GM21576 (cell line): ENCODE measurements around the gene CD1D.
A peak's percentile ranks its signal among the peaks of the same experiment; 100 is the strongest.

ENCODE experiments used
- ATAC-seq: cut with Tn5 transposase; IDR thresholded peaks from one replicate; pipeline ENCODE4 v1.9.1; 2021; ENCODE audit warnings: mild to moderate bottlenecking, moderate library complexity; ENCODE audit not compliant: unreplicated experiment

The CD1D gene

GRCh38 chr1:158180741-158181576, at the start of gene CD1D:
TSS of gene CD1D (plus strand) at chr1:158180895. CDS start at chr1:158181102, 207 bp downstream.
- no peak for ATAC-seq

- no peak for ATAC-seq
Measured at GRCh38 chr1:158131217-158131616, 49.5 kb upstream of the CD1D start.

DNA sequence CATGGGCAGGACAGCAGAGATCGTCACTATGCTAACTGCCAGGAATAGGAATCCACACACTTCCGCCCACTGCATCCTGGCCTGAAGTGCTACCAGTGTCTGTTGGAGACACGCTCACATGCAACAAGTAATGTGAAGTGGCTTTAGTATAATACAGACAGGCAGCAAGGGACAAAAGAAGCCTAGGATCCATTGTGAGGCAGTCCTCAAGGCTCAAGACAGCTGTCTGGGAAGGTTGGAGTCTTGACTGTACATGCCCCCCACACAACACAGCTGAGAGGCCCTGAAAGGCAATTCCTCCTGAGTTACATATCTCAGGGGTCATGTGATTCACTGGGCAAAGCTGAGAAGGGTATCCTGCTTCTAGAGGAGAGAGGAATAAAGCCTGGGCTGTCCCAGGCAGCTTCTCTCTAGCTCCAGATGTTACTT, 39.9 kb upstream of the CD1D start:
- no peak for ATAC-seq

DNA sequence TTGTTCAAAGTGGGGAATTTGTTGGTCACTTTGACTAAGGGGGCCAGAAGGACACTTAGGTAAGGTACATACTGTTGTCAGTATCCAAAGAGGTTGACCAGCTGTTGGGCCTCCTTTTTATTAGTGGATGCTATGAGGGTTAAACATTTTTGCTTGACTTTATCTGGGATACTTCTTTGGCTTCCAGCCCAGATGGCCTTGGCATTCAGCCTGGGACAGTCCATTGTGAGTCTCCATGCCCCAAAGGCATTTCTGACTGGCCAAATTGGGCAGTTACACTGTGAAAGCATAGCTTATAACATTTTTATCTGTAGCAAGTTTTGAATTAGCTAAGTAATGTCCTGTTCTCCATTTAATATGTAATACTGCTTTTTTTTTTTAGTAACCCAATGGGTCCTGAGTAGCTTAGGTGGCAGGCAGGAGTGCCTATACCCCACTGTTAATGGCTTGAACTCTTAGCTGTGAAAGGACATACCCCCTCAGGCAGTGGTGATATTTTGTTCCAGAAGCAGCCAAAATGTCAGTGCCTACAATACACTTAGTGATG, 35.4 kb upstream of the CD1D start:
- ATAC-seq: no peak

DNA sequence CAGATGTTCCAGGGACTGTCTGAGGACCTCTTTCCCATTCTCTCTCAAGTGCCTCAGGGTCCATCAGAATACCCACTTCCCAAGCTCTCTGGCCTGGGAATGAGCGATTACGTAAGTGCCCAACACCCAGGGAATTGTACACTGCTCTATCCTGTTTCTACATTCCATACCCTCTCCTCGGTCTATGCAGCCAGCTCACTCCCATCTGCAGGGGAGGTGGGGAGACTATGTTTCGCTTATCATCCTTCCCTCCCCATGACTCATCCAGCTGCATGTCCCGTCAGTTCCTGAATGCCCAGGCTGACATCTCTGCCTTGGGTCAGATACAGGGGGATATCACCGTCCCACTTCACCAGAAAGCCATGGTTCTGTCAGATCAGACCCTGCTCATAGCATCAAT, 34.5 kb upstream of the CD1D start:
- no peak for ATAC-seq

- ATAC-seq: no peak
Measured at GRCh38 chr1:158146739-158147138, 34.0 kb upstream of the CD1D start.

GRCh38 chr1:158147401-158147800, 33.3 kb upstream of the CD1D start:
- ATAC-seq: no peak

DNA sequence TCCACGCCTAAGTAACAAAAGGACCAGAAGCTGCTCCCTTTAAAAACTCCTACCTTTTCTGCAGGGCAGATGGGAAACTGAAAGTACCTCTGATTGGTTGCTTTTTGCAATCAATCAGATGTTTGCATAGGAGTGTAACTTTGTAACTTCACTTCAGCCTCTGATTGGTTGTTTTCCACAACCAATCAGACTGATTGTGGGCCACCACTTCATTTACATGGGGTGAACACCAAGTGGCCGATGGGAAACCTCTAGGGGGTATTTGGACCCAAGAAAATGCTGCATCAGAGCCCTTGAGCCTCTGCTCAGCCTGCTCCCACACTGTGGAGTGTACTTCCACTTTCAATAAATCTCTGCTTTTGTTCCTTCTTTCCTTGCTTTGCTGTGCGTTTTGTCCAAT, 32.8 kb upstream of the CD1D start:
- no peak for ATAC-seq

DNA sequence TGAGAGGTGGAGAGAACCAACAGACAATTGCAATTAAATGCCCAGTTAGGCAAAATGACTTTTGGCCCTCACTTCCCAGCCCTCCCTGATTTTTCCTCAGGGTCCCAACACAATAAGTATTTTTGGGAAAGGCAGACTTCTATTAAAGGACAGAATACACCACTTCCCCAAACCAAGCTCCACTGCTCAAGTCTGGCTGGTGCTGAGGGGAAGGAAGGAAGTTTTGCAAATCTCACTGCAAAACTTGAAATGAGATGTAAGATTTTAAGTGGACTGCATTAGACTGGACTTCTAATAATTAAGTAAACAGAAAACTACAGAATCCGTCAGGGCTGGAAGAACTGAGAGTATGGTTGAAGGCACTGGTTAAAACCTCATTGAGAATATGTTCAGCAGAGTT, 32.2 kb upstream of the CD1D start:
- no peak for ATAC-seq

GRCh38 chr1:158149175-158149574, 31.5 kb upstream of the CD1D start:
- no peak for ATAC-seq

DNA sequence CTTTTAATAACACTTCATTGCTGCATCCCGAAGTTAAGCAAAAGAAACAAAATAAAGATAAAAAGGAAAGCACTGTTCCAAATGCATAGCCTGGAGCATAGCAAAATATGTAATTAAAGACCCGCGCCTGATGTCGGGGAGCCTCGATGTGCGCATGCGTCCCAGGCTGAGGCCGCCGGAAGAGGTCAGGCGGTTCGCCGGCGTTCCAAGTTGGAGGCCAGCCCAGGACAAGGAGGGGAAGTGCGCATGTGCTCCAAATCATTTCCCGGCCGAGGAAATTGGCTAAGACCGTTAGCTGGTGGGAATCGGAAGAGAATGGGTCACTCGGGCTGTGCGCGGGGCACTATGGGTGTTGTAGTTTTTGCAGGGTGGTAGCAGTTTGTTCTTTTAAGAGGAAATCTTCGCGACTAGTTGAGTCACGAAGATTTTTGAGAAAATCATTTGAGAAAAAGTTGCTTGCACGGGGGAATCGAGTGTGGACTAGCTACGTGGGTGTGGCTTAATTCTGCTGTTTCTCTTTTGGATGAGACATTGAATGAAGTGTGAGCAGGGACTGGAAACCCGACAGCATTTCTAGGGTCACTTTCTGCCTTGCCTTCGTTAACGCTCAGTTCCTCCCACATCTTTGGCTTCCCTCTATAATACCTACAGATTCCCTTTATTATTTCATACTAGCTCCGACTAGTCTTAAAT, 31.0 kb upstream of the CD1D start:
- no peak for ATAC-seq

GRCh38 chr1:158150523-158150922, 30.2 kb upstream of the CD1D start:
- ATAC-seq: no peak

DNA sequence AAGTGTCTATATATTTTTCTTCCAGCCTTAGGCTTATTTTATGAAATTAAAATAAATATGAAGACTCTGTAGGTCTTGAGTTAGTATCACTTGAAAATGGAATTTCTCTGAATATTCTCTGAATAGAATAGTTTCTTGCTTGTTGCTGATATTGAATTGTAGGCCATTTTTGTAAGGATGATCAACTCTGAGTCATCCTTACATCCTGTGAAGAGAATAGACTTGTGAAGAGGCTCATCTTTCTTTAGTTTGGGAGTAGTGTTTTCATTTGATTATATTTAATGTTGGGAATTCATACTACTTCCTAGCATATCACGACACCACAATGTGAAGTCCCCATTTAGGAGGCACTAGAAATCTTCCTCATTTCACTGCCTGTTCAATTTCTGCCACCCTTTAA, 27.5 kb upstream of the CD1D start:
- ATAC-seq: no peak

DNA sequence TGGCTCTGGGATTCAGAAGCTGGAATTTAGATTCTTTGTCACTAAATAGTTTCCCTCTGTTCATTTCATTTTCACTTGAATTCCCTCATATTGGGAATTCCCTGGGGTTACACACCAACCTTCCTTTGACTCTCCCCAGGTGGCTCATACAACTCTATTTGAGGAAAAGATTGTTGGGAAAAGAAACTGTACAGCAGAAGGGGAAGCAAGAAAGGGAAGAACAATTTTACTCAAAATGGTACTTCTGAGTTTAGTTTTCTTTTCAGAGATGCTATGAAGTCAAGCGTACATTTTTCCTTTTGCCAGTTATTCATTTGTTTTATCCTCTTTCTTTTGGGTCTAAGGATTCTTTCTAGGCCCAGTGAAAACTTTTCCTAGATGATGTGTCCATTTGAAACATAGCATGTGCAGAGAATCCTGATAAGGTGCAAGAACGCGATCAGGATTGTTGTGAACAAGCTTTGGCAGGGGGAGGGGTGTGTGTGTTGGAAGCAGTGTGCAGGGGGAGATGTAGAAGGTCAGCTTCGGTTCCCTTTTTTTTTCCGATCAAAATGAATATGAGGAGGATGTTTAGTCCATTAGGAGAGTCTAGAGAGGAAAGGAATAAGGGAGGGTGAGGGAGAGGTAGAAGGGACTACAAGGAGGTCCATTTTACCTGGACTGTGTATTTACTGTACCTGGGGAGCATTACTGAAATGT, 26.8 kb upstream of the CD1D start:
- no peak for ATAC-seq

DNA sequence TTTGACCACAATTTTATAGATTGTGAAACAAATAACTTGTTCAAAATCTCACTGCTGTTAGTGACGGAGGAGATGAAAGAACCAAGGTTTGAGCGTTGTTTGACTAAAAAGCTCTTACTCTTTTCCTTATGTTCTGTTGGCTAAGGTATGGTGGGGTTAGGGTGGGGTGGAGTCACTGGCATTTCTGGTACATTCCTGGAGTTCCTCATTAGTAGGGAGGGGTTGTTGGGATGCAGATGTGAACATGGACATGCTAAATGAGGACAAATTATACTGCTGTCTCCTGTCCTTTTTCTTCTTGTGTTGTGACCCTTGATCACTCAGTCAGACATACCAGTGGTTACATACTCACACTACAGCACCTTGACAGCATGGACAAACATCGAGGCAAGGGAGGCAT, 26.2 kb upstream of the CD1D start:
- ATAC-seq: no peak

GRCh38 chr1:158155673-158156072, 25.0 kb upstream of the CD1D start:
- no peak for ATAC-seq

GRCh38 chr1:158159597-158159996, 21.1 kb upstream of the CD1D start:
- no peak for ATAC-seq

- ATAC-seq: no peak
Measured at GRCh38 chr1:158161446-158161845, 19.2 kb upstream of the CD1D start.

GRCh38 chr1:158163000-158163947, 17.4 kb upstream of the CD1D start:
- peak; percentile 87 for ATAC-seq

GRCh38 chr1:158169105-158169504, 11.6 kb upstream of the CD1D start:
- ATAC-seq: no peak
